Activated CD4-positive, alpha-beta T cell treated with anti-CD3 and anti-CD28 coated beads for 36 hours (primary cell): ENCODE data around the gene PLCL2. TPM values are rescaled to one million over a fixed set of nuclear protein-coding genes. Genes with fewer than 3 reads are reported as not detected.
"Not testable (repeated sequence)": the region's sequence is repeated elsewhere in the genome, so short reads cannot be mapped to it uniquely, and the experiment has no call there.

Experiments
- ATAC-seq: fragments of 200-7000 bp; cut with Tn5 transposase; one replicate; pipeline ENCODE4 v1.10.0; 2021; ENCODE audit warnings: mild to moderate bottlenecking, moderate library complexity
- CTCF ChIA-PET: fragments of 350-600 bp; sonication (Branson Sonifier 250); formaldehyde crosslinking; loops from one replicate; lab custom pipeline; 2021; ENCODE audit warnings: antibody characterized with exemption; lab: Charles Lee
- POLR2A ChIA-PET: fragments of 350-600 bp; sonication (Branson Sonifier 250); formaldehyde crosslinking; loops from one replicate; lab custom pipeline; 2021; ENCODE audit warnings: antibody characterized with exemption, inconsistent platforms; lab: Charles Lee
- DNase-seq: peaks from one replicate; pipeline ENCODE4 v3.0.0-alpha.2; 2020
- H3K27ac Mint-ChIP-seq: one replicate; pipeline ENCODE4 v1.8.0; 2021; ENCODE audit warnings: mixed read lengths
- H3K27me3 Mint-ChIP-seq: one replicate; pipeline ENCODE4 v1.8.0; 2021; ENCODE audit warnings: mixed read lengths
- H3K36me3 Mint-ChIP-seq: one replicate; pipeline ENCODE4 v1.8.0; 2021; ENCODE audit warnings: low read depth, mixed read lengths
- H3K4me1 Mint-ChIP-seq: one replicate; pipeline ENCODE4 v1.8.0; 2021; ENCODE audit warnings: mixed read lengths
- H3K4me3 Mint-ChIP-seq: one replicate; pipeline ENCODE4 v1.8.0; 2021; ENCODE audit warnings: mild to moderate bottlenecking, moderate library complexity, mixed read lengths
- H3K9me3 Mint-ChIP-seq: one replicate; pipeline ENCODE4 v1.8.0; 2021; ENCODE audit warnings: low read depth, mixed read lengths
- intact Hi-C, 2 experiments: fragments of 100-400 bp; cut with DNase I in 1 of 2; cut with micrococcal nuclease in 1 of 2; formaldehyde crosslinking; loops; one replicate each; pipeline versions ENCODE4 v1.14.2 to v1.15.1; 2022 to 2024; cut with DNase I, micrococcal nuclease
- total RNA-seq, 2 experiments: library from RNA; stranded (reverse); gene quantifications; one replicate each; pipeline ENCODE4 v1.2.3, GENCODE V29; 2021

PLCL2 gene
- total RNA-seq, 2 experiments from 2014 or later: 12.5 to 15.0 TPM

DNA sequence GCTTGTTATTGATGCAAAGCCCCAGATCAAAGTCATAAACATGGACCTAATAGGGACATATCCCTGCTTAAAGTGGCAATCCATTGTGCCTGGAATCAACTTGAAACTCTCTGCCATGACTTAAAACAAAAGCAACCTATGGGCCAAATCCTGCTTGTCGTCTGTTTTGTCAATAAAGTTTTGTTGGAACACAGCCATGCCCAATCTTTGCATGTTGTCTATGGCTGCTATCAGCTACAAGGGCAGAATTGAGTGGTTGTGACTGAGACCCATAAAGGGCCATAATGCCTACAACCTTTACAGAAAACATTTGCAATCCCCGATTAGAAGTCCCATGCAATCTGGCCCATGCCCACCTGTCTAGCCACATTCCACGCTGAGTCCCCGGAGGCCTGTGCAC lies 235.4 kb downstream of the PLCL2 start:
- DNase-seq (no peak), ATAC-seq (no peak)
- ChIA-PET POLR2A (no interaction called here), CTCF (no interaction called here)
- no peaks in the 10 kb centered on the region for H3K4me1 Mint-ChIP-seq
- H3K36me3 Mint-ChIP-seq: no peaks in the 10 kb centered on the region
- intact Hi-C loops: no loop called here
- H3K27ac Mint-ChIP-seq: no peak overlapping the region
- no peaks in the 10 kb centered on the region for H3K27me3 Mint-ChIP-seq
- H3K9me3 Mint-ChIP-seq: peaks cover 2% of the 10 kb centered on the region
- no peak overlapping the region for H3K4me3 Mint-ChIP-seq

DNA sequence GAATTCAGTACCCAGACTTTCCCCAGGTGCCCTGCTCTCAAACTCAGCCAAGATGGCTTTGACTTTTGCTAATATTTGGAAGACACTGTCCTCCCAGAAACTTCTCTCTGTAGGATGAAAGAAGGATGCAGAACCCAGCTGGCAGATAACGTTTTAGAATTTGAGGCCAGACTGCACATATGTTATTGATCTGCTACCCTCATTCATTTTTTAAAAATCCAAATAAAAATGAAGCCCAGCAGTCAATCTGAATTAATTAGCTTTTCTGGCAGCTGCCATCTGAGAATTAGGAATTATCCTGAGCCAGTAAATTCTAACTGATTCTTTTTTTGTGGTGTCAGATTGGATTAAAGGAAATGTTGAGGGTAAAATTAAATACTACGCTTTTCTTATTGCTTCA lies 236.6 kb downstream of the PLCL2 start:
- Mint-ChIP-seq H3K9me3 (peaks cover 2% of the 10 kb centered on the region), H3K27ac (no peak overlapping the region), H3K4me1 (no peaks in the 10 kb centered on the region), H3K36me3 (no peaks in the 10 kb centered on the region), H3K4me3 (no peak overlapping the region), H3K27me3 (no peaks in the 10 kb centered on the region)
- no peak for ATAC-seq
- DNase-seq: no peak
- intact Hi-C loops: no loop called here
- ChIA-PET POLR2A (no interaction called here), CTCF (no interaction called here)

DNA sequence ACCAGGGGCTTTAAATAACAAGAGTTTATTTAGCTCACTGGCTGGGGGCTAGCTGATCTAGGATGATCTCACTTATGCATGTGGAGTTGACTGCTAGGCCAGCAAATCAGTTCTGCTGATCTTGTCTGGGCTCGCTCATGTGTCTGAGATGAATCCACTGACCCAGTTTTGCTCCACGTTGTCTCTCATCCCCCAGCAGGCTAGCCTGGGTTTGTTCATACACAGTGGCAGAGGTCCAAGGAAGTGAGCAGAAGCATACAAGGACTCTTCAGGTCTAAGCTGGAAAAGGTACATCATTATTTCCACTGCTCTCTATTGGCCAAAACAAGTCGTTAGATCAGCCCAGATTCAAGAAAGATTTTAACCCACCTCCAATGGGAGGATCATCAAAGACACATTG lies 238.0 kb downstream of the PLCL2 start:
- Mint-ChIP-seq H3K4me3 (no peak overlapping the region), H3K9me3 (peaks cover 5% of the 10 kb centered on the region), H3K4me1 (no peaks in the 10 kb centered on the region), H3K27ac (no peak overlapping the region), H3K36me3 (no peaks in the 10 kb centered on the region), H3K27me3 (no peaks in the 10 kb centered on the region)
- intact Hi-C loops: no loop called here
- DNase-seq (no peak), ATAC-seq (no peak)
- CTCF ChIA-PET: interaction anchor here (0.6 kb wide), 1 partner anchor 539 kb away, joined by 3 read pairs; no protein-coding TSS in a partner anchor
- POLR2A ChIA-PET: no interaction called here

DNA sequence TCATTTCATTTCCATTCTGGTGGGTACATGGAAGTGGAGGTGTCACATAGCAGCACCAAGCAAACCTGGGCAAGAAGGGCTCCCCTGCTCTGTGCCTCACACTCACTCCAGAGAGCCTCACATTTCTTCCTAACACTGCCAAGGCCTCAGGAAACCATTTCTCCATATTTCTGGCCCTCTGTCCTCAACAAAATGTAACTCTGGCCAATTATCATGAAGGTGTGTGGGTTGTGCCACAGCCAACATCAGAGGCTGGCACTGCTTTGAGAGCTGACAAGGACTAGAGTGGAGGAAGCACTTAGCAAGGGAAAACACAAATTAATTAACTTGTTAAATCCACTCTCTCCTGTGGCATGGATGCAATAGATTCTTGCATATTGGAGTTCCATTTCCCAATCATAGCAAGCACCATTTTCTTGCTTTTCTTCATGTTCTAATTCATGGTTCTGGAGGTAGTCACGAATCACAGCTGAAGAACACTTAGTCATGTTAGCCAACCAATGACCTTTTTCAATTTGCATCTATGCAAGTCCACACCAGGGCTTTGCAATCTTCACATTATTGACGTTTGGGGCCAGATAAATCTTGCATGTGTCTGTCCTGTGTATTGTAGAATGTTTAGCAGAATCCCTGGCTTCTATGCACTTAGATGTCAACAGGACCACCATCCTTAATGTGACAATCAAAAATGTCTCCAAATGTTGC lies 241.1 kb downstream of the PLCL2 start:
- CTCF ChIA-PET: interaction anchor here (2.0 kb wide), 1 partner anchor 10 kb away, joined by 5 read pairs; no protein-coding TSS in a partner anchor
- Mint-ChIP-seq H3K4me1 (no peaks in the 10 kb centered on the region), H3K27me3 (no peaks in the 10 kb centered on the region), H3K9me3 (peaks cover 5% of the 10 kb centered on the region), H3K36me3 (no peaks in the 10 kb centered on the region), H3K27ac (no peak overlapping the region), H3K4me3 (no peak overlapping the region)
- POLR2A ChIA-PET: no interaction called here
- intact Hi-C loops: no loop called here
- no peak for DNase-seq
- no peak for ATAC-seq

DNA sequence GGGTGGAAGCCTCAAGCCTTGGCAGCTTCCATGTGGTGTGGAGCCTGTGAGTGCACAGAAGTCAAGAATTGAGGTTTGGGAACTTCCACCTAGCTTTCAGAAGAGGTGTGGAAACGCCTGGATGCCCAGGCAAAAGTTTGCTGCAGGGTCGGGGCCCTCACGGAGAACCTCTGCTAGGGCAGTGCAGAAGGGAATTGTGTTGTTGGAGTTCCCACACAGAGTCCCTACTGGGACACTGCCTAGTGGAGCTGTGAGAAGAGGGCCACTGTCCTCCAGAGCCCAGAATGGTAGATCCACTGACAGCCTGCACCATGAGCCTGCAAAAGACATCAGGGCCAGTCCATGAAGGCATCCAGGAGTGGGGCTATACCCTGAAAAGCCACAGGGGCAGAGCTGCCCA lies 243.9 kb downstream of the PLCL2 start:
- H3K27me3 Mint-ChIP-seq, H3K36me3 Mint-ChIP-seq, H3K4me3 Mint-ChIP-seq, H3K27ac Mint-ChIP-seq, DNase-seq, H3K4me1 Mint-ChIP-seq, H3K9me3 Mint-ChIP-seq, ATAC-seq, POLR2A ChIA-PET, intact Hi-C loops: not testable (repeated sequence)
- CTCF ChIA-PET: interaction anchor here (0.8 kb wide), 1 partner anchor 53 kb away, joined by 3 read pairs; no protein-coding TSS in a partner anchor

DNA sequence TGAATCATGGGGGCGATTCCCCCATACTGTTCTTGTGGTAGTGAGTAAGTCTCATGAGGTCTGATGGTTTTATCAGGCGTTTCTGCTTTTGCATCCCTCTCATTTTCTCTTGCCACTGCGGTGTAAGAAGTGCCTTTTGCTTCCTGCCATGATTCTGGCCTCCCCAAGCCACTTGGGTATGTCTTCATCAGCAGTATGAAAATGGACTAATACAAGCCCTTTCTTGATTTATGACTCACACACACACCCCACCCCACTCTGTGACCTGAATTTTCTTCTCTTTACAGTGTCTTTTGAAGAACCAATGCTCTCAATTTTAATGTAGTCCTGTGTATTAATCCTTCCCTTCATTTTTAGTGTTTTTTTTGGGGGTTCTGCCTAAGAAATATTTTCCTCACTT lies 244.8 kb downstream of the PLCL2 start:
- H3K36me3 Mint-ChIP-seq: no peaks in the 10 kb centered on the region
- peaks cover 3% of the 10 kb centered on the region for H3K9me3 Mint-ChIP-seq
- ATAC-seq: no peak

DNA sequence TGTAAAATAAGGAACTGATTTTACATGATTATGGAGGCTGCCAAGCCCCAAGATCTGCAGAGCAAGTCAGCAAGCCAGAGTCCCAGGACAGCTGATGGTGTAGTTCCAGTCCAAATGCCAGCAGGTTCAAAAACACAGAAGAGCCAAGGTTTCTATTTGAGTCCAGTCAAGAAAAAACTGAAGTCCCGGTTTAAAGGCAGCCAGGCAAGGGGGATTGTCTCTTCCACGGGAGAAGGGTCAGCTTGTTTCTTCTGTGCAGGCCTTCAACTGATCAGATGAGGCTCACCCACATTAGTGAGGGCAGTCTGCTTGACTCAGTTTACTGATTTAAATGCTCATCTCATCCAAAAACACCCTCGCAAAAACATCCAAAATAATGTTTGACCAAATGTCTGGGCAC lies 246.2 kb downstream of the PLCL2 start:
- intact Hi-C loops: no loop called here
- CTCF ChIA-PET: interaction anchor here (0.6 kb wide), 2 partner anchors 406 to 849 kb away, joined by 3 read pairs; no protein-coding TSS in a partner anchor
- no peak overlapping the region for H3K4me3 Mint-ChIP-seq

More for the DNA sequence above, 244.8 kb downstream of the PLCL2 start:
- no peak for DNase-seq
- no peaks in the 10 kb centered on the region for H3K4me1 Mint-ChIP-seq
- ChIA-PET CTCF (no interaction called here), POLR2A (no interaction called here)
- intact Hi-C loops: no loop called here
- H3K27ac Mint-ChIP-seq: no peak overlapping the region
- no peak overlapping the region for H3K4me3 Mint-ChIP-seq
- no peaks in the 10 kb centered on the region for H3K27me3 Mint-ChIP-seq

GRCh38 chr3:17132286-17133115 lies 247.7 kb downstream of the PLCL2 start:
- POLR2A ChIA-PET: no interaction called here
- H3K27ac Mint-ChIP-seq: no peak overlapping the region
- CTCF ChIA-PET: interaction anchor here (0.5 kb wide), 1 partner anchor 269 kb away, joined by 3 read pairs; no protein-coding TSS in a partner anchor
- no peak overlapping the region for H3K4me3 Mint-ChIP-seq
- no peaks in the 10 kb centered on the region for H3K27me3 Mint-ChIP-seq
- ATAC-seq (no peak), DNase-seq (no peak)
- no peaks in the 10 kb centered on the region for H3K9me3 Mint-ChIP-seq
- no peaks in the 10 kb centered on the region for H3K4me1 Mint-ChIP-seq
- intact Hi-C loops: no loop called here
- H3K36me3 Mint-ChIP-seq: peaks cover 2% of the 10 kb centered on the region

More for the DNA sequence above, 246.2 kb downstream of the PLCL2 start:
- Mint-ChIP-seq H3K27me3 (no peaks in the 10 kb centered on the region), H3K4me1 (no peaks in the 10 kb centered on the region), H3K36me3 (peaks cover 2% of the 10 kb centered on the region), H3K9me3 (peaks cover 3% of the 10 kb centered on the region), H3K27ac (no peak overlapping the region)
- DNase-seq (no peak), ATAC-seq (no peak)
- POLR2A ChIA-PET: no interaction called here

DNA sequence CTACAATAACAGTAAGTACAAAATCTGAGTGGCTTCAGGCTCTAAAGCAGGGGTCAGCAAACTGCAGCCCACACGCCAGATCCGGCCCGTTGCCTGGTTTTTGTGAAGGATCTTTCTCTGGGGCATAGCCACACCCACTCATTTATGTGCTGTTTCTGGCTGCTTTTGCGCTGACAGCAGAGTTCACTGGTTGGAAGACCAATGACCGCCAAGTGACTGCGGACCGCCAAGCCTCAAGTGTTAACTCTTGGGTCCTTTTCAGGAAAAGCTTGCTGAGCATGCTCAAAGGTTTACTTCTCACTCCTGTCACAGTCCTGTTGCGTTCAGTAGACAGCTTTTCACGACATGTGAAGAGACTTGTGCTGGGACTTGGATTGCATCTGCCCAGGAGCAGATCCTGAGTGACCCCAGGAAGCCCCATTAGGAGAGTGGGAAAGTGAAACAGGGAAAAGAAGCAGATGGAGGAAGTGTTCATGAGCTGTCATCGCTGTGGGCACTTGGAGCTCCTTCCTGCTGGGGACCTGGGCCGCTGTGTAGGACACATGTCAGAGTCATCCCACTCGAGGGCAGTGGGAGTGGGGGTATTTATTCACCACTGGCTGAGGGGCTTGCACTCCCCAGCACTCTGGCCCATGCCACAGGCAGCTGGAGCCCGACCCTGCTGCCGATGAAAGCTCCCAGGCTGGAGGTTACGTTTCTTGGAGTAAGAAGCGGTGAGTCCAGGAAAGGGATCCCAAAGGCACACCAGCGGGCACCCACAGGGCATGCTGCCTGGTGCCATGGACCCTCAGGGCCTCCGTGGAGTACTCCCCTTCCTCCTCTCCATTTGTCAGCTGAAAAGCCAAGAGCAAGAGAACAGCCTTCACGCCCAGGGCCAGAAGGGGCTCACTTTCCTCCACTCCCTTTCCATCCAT lies 249.1 kb downstream of the PLCL2 start:
- no peaks in the 10 kb centered on the region for H3K9me3 Mint-ChIP-seq
- no peaks in the 10 kb centered on the region for H3K27me3 Mint-ChIP-seq
- ChIA-PET POLR2A (no interaction called here), CTCF (interaction anchor here (0.7 to 0.8 kb wide), 2 partner anchors 60 to 91 kb away, joined by 3 to 4 read pairs; no protein-coding TSS in a partner anchor)
- DNase-seq: no peak
- ATAC-seq: no peak
- H3K4me3 Mint-ChIP-seq: no peak overlapping the region
- H3K4me1 Mint-ChIP-seq: no peaks in the 10 kb centered on the region
- intact Hi-C loops: no loop called here
- no peak overlapping the region for H3K27ac Mint-ChIP-seq
- peaks cover 2% of the 10 kb centered on the region for H3K36me3 Mint-ChIP-seq

DNA sequence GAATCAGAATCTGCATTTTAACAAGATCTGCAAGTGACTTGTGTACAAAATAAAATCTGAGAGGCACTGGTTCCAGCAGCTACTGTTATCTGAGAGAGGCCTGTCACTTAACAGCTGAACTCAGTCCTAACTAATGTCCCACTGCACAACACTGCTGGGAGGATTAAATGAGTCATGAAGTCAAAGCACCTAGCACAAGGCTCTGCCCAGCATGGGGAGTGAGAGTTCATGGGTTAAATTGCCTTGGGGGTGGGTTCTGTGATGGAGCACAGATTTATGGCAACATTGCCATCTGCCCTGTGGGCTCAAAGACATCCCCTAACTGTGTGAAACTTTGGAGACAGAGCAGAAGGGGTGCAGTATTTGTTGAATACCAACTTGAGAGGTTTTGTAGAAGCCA lies 250.9 kb downstream of the PLCL2 start:
- Mint-ChIP-seq H3K9me3 (no peaks in the 10 kb centered on the region), H3K36me3 (peaks cover 2% of the 10 kb centered on the region), H3K27me3 (no peaks in the 10 kb centered on the region), H3K27ac (no peak overlapping the region), H3K4me1 (no peaks in the 10 kb centered on the region), H3K4me3 (no peak overlapping the region)
- DNase-seq (no peak), ATAC-seq (no peak)
- POLR2A ChIA-PET: no interaction called here
- CTCF ChIA-PET: interaction anchor here (1.4 kb wide), 1 partner anchor 10 kb away, joined by 5 read pairs; no protein-coding TSS in a partner anchor
- intact Hi-C loops: no loop called here
